Caco-2 (cell line): Measurements from ENCODE around the gene OR10H3. TPM values are rescaled to one million over a fixed set of nuclear protein-coding genes. Genes with fewer than 3 reads are reported as not detected.

Experiments used
- Bru-seq: library from RNA; stranded (reverse); fragments of 400-500 nt; gene quantifications from one replicate; lab custom pipeline; 2021; lab: Mats Ljungman, UMichigan
- BruChase-seq, 2 experiments: library from RNA; stranded (reverse); fragments of 400-500 nt; gene quantifications; one replicate each; lab custom pipeline; 2021; lab: Mats Ljungman, UMichigan
- BruUV-seq: library from RNA; stranded (reverse); fragments of 400-500 nt; replicated peaks from 2 replicates; lab custom pipeline; 2021; lab: Mats Ljungman, UMichigan
- CTCF ChIA-PET: fragments of 300-600 bp; sonication (Branson Sonifier 250); formaldehyde crosslinking; loops from one replicate; lab custom pipeline; 2022; ENCODE audit warnings: antibody characterized with exemption; lab: Charles Lee
- POLR2A ChIA-PET: fragments of 300-600 bp; sonication (Branson Sonifier 250); formaldehyde crosslinking; loops from one replicate; lab custom pipeline; 2022; ENCODE audit warnings: antibody characterized with exemption; lab: Charles Lee
- DNase-seq, 2 experiments: peaks; one replicate each; pipeline versions ENCODE4 v3.0.0 to v3.0.0-alpha.2; 2020 to 2022
- H3K27me3 ChIP-seq: replicated peaks from 2 replicates; pipeline ENCODE4 v1.6.0; 2011; ENCODE audit warnings: low read length; ENCODE audit not compliant: control insufficient read depth, insufficient read depth
- H3K36me3 ChIP-seq: 2 replicates; pipeline ENCODE4 v1.5.1; 2011; ENCODE audit warnings: low read length; ENCODE audit not compliant: control insufficient read depth, insufficient read depth
- H3K4me1 ChIP-seq: fragments of 250-450 bp; sonication (Bioruptor Pico); 2 replicates; pipeline ENCODE4 v1.5.1; 2020; ENCODE audit warnings: mild to moderate bottlenecking
- H3K4me3 ChIP-seq: 2 replicates; pipeline ENCODE4 v1.5.1; 2011; ENCODE audit warnings: low read depth, mild to moderate bottlenecking, control low read depth, low read length
- H3K9me3 ChIP-seq: fragments of 250-450 bp; sonication (Bioruptor Pico); 2 replicates; pipeline ENCODE4 v1.5.1; 2020; ENCODE audit warnings: mild to moderate bottlenecking, moderate library complexity
- H3K27ac Mint-ChIP-seq: one replicate; pipeline ENCODE4 v1.8.0; 2022; ENCODE audit warnings: mixed read lengths; ENCODE audit not compliant: unreplicated experiment
- H3K27me3 Mint-ChIP-seq: one replicate; pipeline ENCODE4 v1.8.0; 2022; ENCODE audit warnings: mixed read lengths; ENCODE audit not compliant: insufficient read depth, unreplicated experiment
- H3K36me3 Mint-ChIP-seq: one replicate; pipeline ENCODE4 v1.8.0; 2022; ENCODE audit warnings: mild to moderate bottlenecking, mixed read lengths; ENCODE audit not compliant: insufficient read depth, unreplicated experiment
- H3K4me1 Mint-ChIP-seq: one replicate; pipeline ENCODE4 v1.8.0; 2022; ENCODE audit warnings: low read depth, mixed read lengths; ENCODE audit not compliant: unreplicated experiment
- H3K4me3 Mint-ChIP-seq: one replicate; pipeline ENCODE4 v1.8.0; 2022; ENCODE audit warnings: mild to moderate bottlenecking, moderate library complexity, mixed read lengths; ENCODE audit not compliant: unreplicated experiment
- H3K9me3 Mint-ChIP-seq: one replicate; pipeline ENCODE4 v1.8.0; 2022; ENCODE audit warnings: mixed read lengths; ENCODE audit not compliant: unreplicated experiment
- intact Hi-C: fragments of 100-400 bp; cut with micrococcal nuclease; formaldehyde crosslinking; loops from one replicate; pipeline ENCODE4 v1.10.0; 2022; ENCODE audit not compliant: unreplicated experiment
- long read RNA-seq: library from polyadenylated mRNA; stranded (forward); transcript quantifications from one replicate; pipeline ENCODE4 v2.0.0, GENCODE V29; 2022
- total RNA-seq: library from RNA; stranded (reverse); gene quantifications from 2 replicates; pipeline ENCODE4 v1.2.3, GENCODE V29; 2022
- TF ChIP-seq, protein P1 (sequence below), 2 experiments: fragments of 200-600 bp in 1 of 2; IDR thresholded peaks; 1 replicate in 1 of 2; 2 replicates in 1 of 2; pipeline versions ENCODE4 v1.5.1 to v1.8.0; 2011 to 2022; ENCODE audit warnings: antibody characterized with exemption in 1 of 2, control low read depth in 1 of 2, inconsistent platforms in 1 of 2, low read depth in 1 of 2, low read length in 1 of 2, mild to moderate bottlenecking in 1 of 2, moderate library complexity in 1 of 2; ENCODE audit not compliant: insufficient read depth in 1 of 2, severe bottlenecking in 1 of 2, unreplicated experiment in 1 of 2

Gene OR10H3, protein sequence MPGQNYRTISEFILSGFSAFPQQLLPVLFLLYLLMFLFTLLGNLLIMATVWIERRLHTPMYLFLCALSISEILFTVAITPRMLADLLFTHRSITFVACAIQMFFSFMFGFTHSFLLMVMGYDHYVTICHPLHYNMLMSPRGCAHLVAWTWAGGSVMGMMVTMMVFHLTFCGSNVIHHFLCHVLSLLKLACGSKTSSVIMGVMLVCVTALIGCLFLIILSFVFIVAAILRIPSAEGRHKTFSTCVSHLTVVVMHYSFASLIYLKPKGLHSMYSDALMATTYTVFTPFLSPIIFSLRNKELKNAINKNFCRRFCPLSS
- total RNA-seq = not detected in 2 replicates
- not detected for Bru-seq, nascent RNA
- BruChase-seq, experiment 1, labeled RNA remaining after a 2-hour chase = not detected
- not detected for BruChase-seq, experiment 2, labeled RNA remaining after a 6-hour chase
- long read RNA-seq = 0 reads

DNA sequence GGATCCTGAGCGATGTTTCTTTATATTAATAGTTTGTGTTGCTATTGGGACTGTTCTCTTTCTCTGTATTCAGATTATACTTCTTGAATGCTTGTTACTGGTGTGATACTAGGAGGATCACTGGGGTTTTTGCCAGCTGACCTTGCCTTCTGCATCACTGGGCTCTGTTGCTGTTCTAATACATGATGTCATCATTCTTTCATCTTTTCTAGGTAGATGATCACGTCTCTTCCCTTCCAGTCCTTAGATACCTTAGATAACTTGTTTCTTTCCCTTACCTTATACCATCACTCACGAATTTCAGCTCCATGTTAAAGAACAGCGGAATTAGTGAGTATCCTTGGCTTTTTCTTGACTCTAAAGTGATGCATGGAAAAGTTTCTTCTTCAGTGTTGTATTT is at the start of gene OR10H3:
TSS of gene OR10H3 (plus strand) at position 264 of the 400 bp plus-strand sequence. CDS start 3,408 bp downstream, outside the sequence.
- peaks cover 19% of the 10 kb centered on the region for H3K9me3 Mint-ChIP-seq
- TF ChIP-seq, protein P1, sequence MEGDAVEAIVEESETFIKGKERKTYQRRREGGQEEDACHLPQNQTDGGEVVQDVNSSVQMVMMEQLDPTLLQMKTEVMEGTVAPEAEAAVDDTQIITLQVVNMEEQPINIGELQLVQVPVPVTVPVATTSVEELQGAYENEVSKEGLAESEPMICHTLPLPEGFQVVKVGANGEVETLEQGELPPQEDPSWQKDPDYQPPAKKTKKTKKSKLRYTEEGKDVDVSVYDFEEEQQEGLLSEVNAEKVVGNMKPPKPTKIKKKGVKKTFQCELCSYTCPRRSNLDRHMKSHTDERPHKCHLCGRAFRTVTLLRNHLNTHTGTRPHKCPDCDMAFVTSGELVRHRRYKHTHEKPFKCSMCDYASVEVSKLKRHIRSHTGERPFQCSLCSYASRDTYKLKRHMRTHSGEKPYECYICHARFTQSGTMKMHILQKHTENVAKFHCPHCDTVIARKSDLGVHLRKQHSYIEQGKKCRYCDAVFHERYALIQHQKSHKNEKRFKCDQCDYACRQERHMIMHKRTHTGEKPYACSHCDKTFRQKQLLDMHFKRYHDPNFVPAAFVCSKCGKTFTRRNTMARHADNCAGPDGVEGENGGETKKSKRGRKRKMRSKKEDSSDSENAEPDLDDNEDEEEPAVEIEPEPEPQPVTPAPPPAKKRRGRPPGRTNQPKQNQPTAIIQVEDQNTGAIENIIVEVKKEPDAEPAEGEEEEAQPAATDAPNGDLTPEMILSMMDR (IDR thresholded peaks at IDR 0.05; ENCODE audit: insufficient read depth in 1 of 2, low read depth in 1 of 2, low read length in 1 of 2, severe bottlenecking in 1 of 2, unreplicated experiment in 1 of 2) = no peak
- no peaks in the 10 kb centered on the region for H3K36me3 ChIP-seq
- no peaks in the 10 kb centered on the region for H3K4me1 Mint-ChIP-seq
- H3K9me3 ChIP-seq = peaks cover 7% of the 10 kb centered on the region; the same call in 1 of the 2 replicates
- intact Hi-C loops = no loop called here
- no peak within 1 kb of the TSS for H3K4me3 Mint-ChIP-seq
- no peak within 1 kb of the TSS for H3K4me3 ChIP-seq
- no peaks in the 10 kb centered on the region for H3K27me3 ChIP-seq
- no peaks in the 10 kb centered on the region for H3K36me3 Mint-ChIP-seq
- BruUV-seq = no TSS peak
- peaks cover 12% of the 10 kb centered on the region for H3K27me3 Mint-ChIP-seq
- ChIA-PET POLR2A (no interaction called here), CTCF (no interaction called here)
- H3K4me1 ChIP-seq = no peaks in the 10 kb centered on the region
- no peak within 1 kb of the TSS for H3K27ac Mint-ChIP-seq
- no peak for DNase-seq

DNA sequence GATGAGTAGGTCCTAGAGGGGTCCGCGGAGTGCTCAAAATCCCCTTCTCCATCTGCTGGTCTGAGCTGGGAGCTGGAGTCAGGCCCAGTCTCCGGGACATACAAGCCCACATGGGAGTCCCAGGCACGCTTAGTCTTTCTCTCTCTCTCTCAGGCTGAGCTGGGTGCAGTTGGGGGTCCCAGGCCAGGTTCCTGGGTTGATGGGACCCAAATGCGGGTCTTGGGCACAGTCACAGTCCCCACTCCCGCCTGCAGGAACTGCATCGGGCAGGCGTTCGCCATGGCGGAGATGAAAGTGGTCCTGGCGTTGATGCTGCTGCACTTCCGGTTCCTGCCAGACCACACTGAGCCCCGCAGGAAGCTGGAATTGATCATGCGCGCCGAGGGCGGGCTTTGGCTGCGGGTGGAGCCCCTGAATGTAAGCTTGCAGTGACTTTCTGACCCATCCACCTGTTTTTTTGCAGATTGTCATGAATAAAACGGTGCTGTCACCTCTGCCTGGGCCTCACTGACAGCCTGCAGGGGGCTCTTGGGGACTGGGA is 41.1 kb upstream of the OR10H3 start:
- TF ChIP-seq, protein P1 (IDR thresholded peaks at IDR 0.05; ENCODE audit: insufficient read depth in 1 of 2, low read depth in 1 of 2, low read length in 1 of 2, severe bottlenecking in 1 of 2, unreplicated experiment in 1 of 2) = no peak
- no peaks in the 10 kb centered on the region for H3K4me1 ChIP-seq
- H3K9me3 ChIP-seq = no peaks in the 10 kb centered on the region
- Mint-ChIP-seq H3K27me3 (no peaks in the 10 kb centered on the region), H3K4me1 (no peaks in the 10 kb centered on the region), H3K9me3 (no peaks in the 10 kb centered on the region), H3K4me3 (no peak overlapping the region), H3K36me3 (no peaks in the 10 kb centered on the region), H3K27ac (no peak overlapping the region)
- ChIA-PET POLR2A (no interaction called here), CTCF (no interaction called here)
- H3K4me3 ChIP-seq = no peak overlapping the region
- no TSS peak for BruUV-seq
- no peaks in the 10 kb centered on the region for H3K36me3 ChIP-seq
- intact Hi-C loops = no loop called here
- no peaks in the 10 kb centered on the region for H3K27me3 ChIP-seq
- DNase-seq = no peak

DNA sequence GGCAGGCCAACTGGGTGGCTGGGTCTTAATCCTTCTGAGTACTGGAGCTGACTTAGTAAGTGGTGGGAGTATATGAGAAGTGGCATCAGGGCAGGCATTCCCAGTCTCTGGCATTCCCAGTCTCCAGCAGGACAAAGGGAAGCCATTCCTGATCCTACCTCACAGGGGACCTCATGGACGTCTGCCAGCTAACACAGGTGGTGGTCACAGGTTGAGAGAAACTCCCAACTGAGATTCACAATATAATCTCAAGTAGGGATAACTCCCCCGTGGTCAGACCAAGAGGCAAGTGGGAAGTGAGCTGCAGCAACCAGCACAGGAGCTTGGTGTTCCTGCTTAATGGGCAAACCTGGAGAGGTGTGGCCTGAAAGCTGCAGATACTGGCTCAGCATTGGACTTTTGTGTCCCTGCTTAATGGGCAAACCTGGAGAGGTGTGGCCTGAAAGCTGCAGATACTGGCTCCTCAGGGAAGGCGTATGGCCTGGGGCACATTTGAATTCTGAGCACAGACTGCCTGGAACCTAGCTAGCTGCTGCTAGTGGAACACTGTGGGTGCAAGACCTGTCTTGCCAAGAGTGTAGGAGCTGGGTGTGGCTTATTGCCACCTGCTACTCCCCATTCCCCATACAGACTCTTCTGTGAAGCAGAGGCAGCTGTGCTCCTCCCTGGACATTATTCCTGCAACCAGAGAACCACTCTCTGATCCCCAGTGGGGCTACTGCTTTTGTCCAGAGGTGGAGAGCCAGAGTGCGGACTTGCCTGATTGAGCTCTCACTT is 35.8 kb upstream of the OR10H3 start:
- H3K36me3 Mint-ChIP-seq = no peaks in the 10 kb centered on the region
- no peak for DNase-seq
- no peaks in the 10 kb centered on the region for H3K9me3 Mint-ChIP-seq
- no peak overlapping the region for H3K4me3 Mint-ChIP-seq
- ChIA-PET CTCF (no interaction called here), POLR2A (no interaction called here)
- no peaks in the 10 kb centered on the region for H3K4me1 ChIP-seq
- TF ChIP-seq, protein P1 (IDR thresholded peaks at IDR 0.05; ENCODE audit: insufficient read depth in 1 of 2, low read depth in 1 of 2, low read length in 1 of 2, severe bottlenecking in 1 of 2, unreplicated experiment in 1 of 2) = no peak
- no peaks in the 10 kb centered on the region for H3K27me3 ChIP-seq
- intact Hi-C loops = loop anchor here (2.0 kb wide), 1 partner anchor 73 kb away; no protein-coding TSS in a partner anchor
- H3K4me1 Mint-ChIP-seq = no peaks in the 10 kb centered on the region
- H3K27ac Mint-ChIP-seq = no peak overlapping the region
- H3K36me3 ChIP-seq = no peaks in the 10 kb centered on the region
- BruUV-seq = no TSS peak
- no peaks in the 10 kb centered on the region for H3K9me3 ChIP-seq
- H3K4me3 ChIP-seq = no peak overlapping the region
- no peaks in the 10 kb centered on the region for H3K27me3 Mint-ChIP-seq
